Mammary epithelial cell (primary cell): ENCODE data around the gene VPS33B.

ENCODE experiments used
- CTCF ChIP-seq, 2 donors: IDR thresholded peaks in 1 of 2; conservative IDR thresholded peaks in 1 of 2; 2 replicates each; pipeline ENCODE4 v1.5.1; 2011 to 2012; ENCODE audit warnings: inconsistent platforms in 2 of 2, low read length in 2 of 2, mild to moderate bottlenecking in 2 of 2, control low read depth in 1 of 2, low read depth in 1 of 2; ENCODE audit not compliant: insufficient read depth in 1 of 2; ENCODE audit errors: extremely low read depth in 1 of 2
- EZH2 ChIP-seq: IDR thresholded peaks from 2 replicates; pipeline ENCODE4 v1.6.1; 2012; ENCODE audit warnings: low read length, inconsistent platforms, borderline replicate concordance

- no peak for TF ChIP-seq CTCF (conservative IDR thresholded peaks at IDR 0.05 in 1 of 2, IDR thresholded peaks at IDR 0.05 in 1 of 2; ENCODE audit: extremely low read depth in 1 of 2, insufficient read depth in 1 of 2, low read depth in 1 of 2, low read length in 2 of 2)
- TF ChIP-seq EZH2 = no peak
Measured at GRCh38 chr15:91043202-91043874, 20.9 kb upstream of the VPS33B start.
